Vagina (tissue), 2 donors: Measurements from ENCODE around the gene HOXA10. TPM values are rescaled to one million over a fixed set of nuclear protein-coding genes. Genes with fewer than 3 reads are reported as not detected.

Source experiments
- DNase-seq, 2 donors: peaks; one replicate each; pipeline ENCODE4 v3.0.0-alpha.2; 2017; ENCODE audit errors: extremely low spot score in 2 of 2
- H3K27ac ChIP-seq: fragments of 200-600 bp; sonication (generic); one replicate; pipeline ENCODE4 v1.5.1; 2019
- H3K27me3 ChIP-seq: fragments of 200-600 bp; sonication (generic); one replicate; pipeline ENCODE4 v1.5.1; 2019
- H3K36me3 ChIP-seq, 2 donors: fragments of 200-600 bp; sonication (generic); one replicate each; pipeline ENCODE4 v1.5.1; 2017 to 2019
- H3K4me1 ChIP-seq: fragments of 200-600 bp; sonication (generic); one replicate; pipeline ENCODE4 v1.5.1; 2019
- H3K4me3 ChIP-seq, 2 donors: fragments of 200-600 bp; sonication (generic); 1 replicate in 1 of 2; 2 replicates in 1 of 2; pipeline ENCODE4 v1.5.1; 2016 to 2019
- H3K9me3 ChIP-seq: fragments of 200-600 bp; sonication (generic); one replicate; pipeline ENCODE4 v1.5.1; 2019
- CTCF ChIP-seq, 3 experiments: fragments of 450-650 bp in 2 of 3; fragments of 200-600 bp in 1 of 3; sonication (generic) in 1 of 3; IDR thresholded peaks; one replicate each; pipeline ENCODE4 v1.5.1; 2017 to 2019; ENCODE audit warnings: antibody characterized with exemption in 3 of 3, mild to moderate bottlenecking in 2 of 3, moderate library complexity in 2 of 3
- POLR2A ChIP-seq, 2 donors: fragments of 450-650 bp; IDR thresholded peaks; one replicate each; pipeline ENCODE4 v1.6.1; 2017; ENCODE audit warnings: antibody characterized with exemption in 2 of 2, mild to moderate bottlenecking in 2 of 2, moderate library complexity in 2 of 2
- POLR2AphosphoS5 ChIP-seq, 2 donors: sonication (generic); formaldehyde crosslinking; IDR thresholded peaks; one replicate each; pipeline ENCODE4 v1.9.0; 2017; ENCODE audit warnings: antibody characterized with exemption in 2 of 2, mild to moderate bottlenecking in 2 of 2, low read depth in 1 of 2; ENCODE audit not compliant: insufficient read depth in 1 of 2
- intact Hi-C: fragments of 100-400 bp; cut with DNase I; formaldehyde crosslinking; loops from one replicate; pipeline ENCODE4 v1.15.1; 2023
- total RNA-seq: library from RNA; depleted of rRNA; stranded (reverse); fragments of >200 nt; gene quantifications from one replicate; pipeline ENCODE4 v1.2.3, GENCODE V29; 2016

HOXA10 gene
- total RNA-seq, 1 donor from 2014 or later: 19.2 TPM

- intact Hi-C loops: no loop called here
- H3K27me3 ChIP-seq: no peaks in the 10 kb centered on the region
- no peaks in the 10 kb centered on the region for H3K9me3 ChIP-seq
- peaks cover 48% of the 10 kb centered on the region for H3K4me1 ChIP-seq
- TF ChIP-seq CTCF (IDR thresholded peaks at IDR 0.05) (no peak), POLR2A (IDR thresholded peaks at IDR 0.05) (no peak), POLR2AphosphoS5 (IDR thresholded peaks at IDR 0.05; ENCODE audit: insufficient read depth in 1 of 2, low read depth in 1 of 2) (no peak)
- H3K36me3 ChIP-seq: no peaks in the 10 kb centered on the region
- H3K27ac ChIP-seq: peak overlapping the region; percentile 99
- peak overlapping the region; percentile 56 to 64 for H3K4me3 ChIP-seq
- no peak for DNase-seq
Measured at GRCh38 chr7:27173511-27173955, 587 bp downstream of the HOXA10 start.

GRCh38 chr7:27172823-27173510 lies 1.2 kb downstream of the HOXA10 start:
- Histone ChIP-seq H3K36me3 (no peaks in the 10 kb centered on the region), H3K27me3 (no peaks in the 10 kb centered on the region), H3K27ac (peak overlapping the region; percentile 99), H3K4me1 (peaks cover 54% of the 10 kb centered on the region), H3K9me3 (no peaks in the 10 kb centered on the region), H3K4me3 (peak overlapping the region; percentile 56 to 64)
- no peak for DNase-seq
- TF ChIP-seq POLR2AphosphoS5 (IDR thresholded peaks at IDR 0.05; ENCODE audit: insufficient read depth in 1 of 2, low read depth in 1 of 2) (peak; percentile 66 to 96), POLR2A (IDR thresholded peaks at IDR 0.05) (peak in 1 of 2 donors; percentile 61), CTCF (IDR thresholded peaks at IDR 0.05) (no peak)
- intact Hi-C loops: no loop called here

DNA sequence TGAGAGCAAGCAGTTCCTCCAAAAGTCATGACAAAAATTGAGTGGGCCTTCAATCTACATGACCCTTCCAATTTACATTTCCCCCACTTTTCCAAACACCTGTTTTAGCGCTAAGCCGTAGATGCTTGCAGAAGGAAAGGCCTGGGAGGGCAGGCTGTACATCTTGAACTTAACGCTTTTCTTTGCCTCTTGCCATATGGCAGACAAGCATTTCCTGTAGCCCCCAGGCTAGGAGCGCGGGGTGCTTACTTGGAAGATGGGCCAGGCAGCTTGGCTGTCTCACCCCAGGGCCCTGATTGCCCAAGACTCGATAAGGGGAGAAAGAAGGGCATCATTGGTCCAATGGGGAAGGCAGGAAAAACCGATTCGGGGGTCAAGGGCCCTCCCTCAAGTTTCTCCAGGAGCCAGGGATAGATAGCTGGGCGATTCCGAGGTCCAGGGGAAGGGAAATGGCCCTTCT lies 1.8 kb downstream of the HOXA10 start:
- TF ChIP-seq POLR2A (IDR thresholded peaks at IDR 0.05) (no peak), POLR2AphosphoS5 (IDR thresholded peaks at IDR 0.05; ENCODE audit: insufficient read depth in 1 of 2, low read depth in 1 of 2) (no peak), CTCF (IDR thresholded peaks at IDR 0.05) (no peak)
- H3K4me3 ChIP-seq: peak overlapping the region; percentile 56 to 64
- no peaks in the 10 kb centered on the region for H3K9me3 ChIP-seq
- peak overlapping the region; percentile 99 for H3K27ac ChIP-seq
- intact Hi-C loops: no loop called here
- H3K36me3 ChIP-seq: no peaks in the 10 kb centered on the region
- H3K27me3 ChIP-seq: no peaks in the 10 kb centered on the region
- peaks cover 57% of the 10 kb centered on the region for H3K4me1 ChIP-seq
- DNase-seq: no peak

DNA sequence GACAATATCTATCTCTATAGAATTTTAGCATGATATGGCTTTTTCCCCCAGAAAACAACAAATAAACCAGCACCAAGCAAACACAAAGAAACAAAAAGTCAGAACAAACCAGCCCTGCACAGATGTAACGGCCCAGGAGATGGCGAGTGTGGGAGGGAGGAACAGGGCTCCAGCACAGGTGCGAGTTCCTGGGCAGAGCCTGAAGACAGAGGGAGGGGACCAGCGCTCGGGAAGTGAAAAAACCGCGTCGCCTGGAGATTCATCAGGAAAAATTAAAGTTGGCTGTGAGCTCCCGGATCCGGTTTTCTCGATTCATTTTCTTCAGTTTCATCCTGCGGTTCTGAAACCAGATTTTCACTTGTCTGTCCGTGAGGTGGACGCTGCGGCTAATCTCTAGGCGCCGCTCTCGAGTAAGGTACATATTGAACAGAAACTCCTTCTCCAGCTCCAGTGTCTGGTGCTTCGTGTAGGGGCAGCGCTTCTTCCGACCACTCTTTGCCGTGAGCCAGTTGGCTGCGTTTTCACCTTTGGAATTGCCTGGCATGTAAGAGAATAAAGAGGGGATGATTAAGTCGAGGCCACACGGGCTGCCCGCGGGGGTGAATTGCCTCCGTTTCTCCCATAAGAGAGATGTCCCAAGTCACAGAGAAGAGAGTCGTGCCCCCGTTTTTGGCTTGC lies 2.3 kb downstream of the HOXA10 start:
- DNase-seq: no peak
- intact Hi-C loops: no loop called here
- peak overlapping the region; percentile 99 for H3K27ac ChIP-seq

More for the DNA sequence above, 2.3 kb downstream of the HOXA10 start:
- H3K9me3 ChIP-seq: no peaks in the 10 kb centered on the region
- peak overlapping the region; percentile 56 to 64 for H3K4me3 ChIP-seq
- TF ChIP-seq POLR2A (IDR thresholded peaks at IDR 0.05) (no peak), POLR2AphosphoS5 (IDR thresholded peaks at IDR 0.05; ENCODE audit: insufficient read depth in 1 of 2, low read depth in 1 of 2) (peak in 1 of 2 donors; percentile 14), CTCF (IDR thresholded peaks at IDR 0.05) (peak in 1 of 3 experiments; percentile 6)
- no peaks in the 10 kb centered on the region for H3K27me3 ChIP-seq
- H3K4me1 ChIP-seq: peaks cover 55% of the 10 kb centered on the region
- H3K36me3 ChIP-seq: no peaks in the 10 kb centered on the region
